Small intestine (tissue), 7 donors: ENCODE results near the gene DPM1. TPM values are rescaled to one million over a fixed set of nuclear protein-coding genes. Genes with fewer than 3 reads are reported as not detected.
A peak's percentile ranks its signal among the peaks of the same experiment; 100 is the strongest.

ENCODE experiments used
- DNase-seq, 2 donors: peaks; one replicate each; pipeline versions ENCODE4 v3.0.0 to v3.0.0-alpha.2; 2013
- FAIRE-seq: peaks from 2 replicates; lab custom pipeline; 2012; peaks lifted over from hg19 to GRCh38; lab: Jason Lieb, UNC
- H3K27ac ChIP-seq, 3 donors: one replicate each; pipeline ENCODE4 v1.5.1; 2013; ENCODE audit warnings: low read length in 2 of 3, mild to moderate bottlenecking in 2 of 3, control low read depth in 1 of 3, inconsistent platforms in 1 of 3, low read depth in 1 of 3, moderate library complexity in 1 of 3
- H3K27me3 ChIP-seq, 3 donors: one replicate each; pipeline ENCODE4 v1.6.1; 2013; ENCODE audit warnings: low read length in 3 of 3, inconsistent platforms in 1 of 3; ENCODE audit not compliant: control insufficient read depth in 3 of 3, insufficient read depth in 3 of 3
- H3K36me3 ChIP-seq, 3 donors: one replicate each; pipeline ENCODE4 v1.6.1; 2013; ENCODE audit warnings: low read length in 3 of 3, inconsistent platforms in 1 of 3, low read depth in 1 of 3, mild to moderate bottlenecking in 1 of 3, moderate library complexity in 1 of 3; ENCODE audit not compliant: control insufficient read depth in 3 of 3, insufficient read depth in 2 of 3
- H3K4me1 ChIP-seq, 3 donors: one replicate each; pipeline ENCODE4 v1.6.1; 2013; ENCODE audit warnings: low read length in 2 of 3, inconsistent platforms in 1 of 3, low read depth in 1 of 3, mild to moderate bottlenecking in 1 of 3, moderate library complexity in 1 of 3; ENCODE audit not compliant: control insufficient read depth in 3 of 3, insufficient read depth in 2 of 3
- H3K4me3 ChIP-seq, 3 donors: one replicate each; pipeline ENCODE4 v1.5.1; 2013; ENCODE audit warnings: low read length in 3 of 3, control low read depth in 1 of 3, inconsistent platforms in 1 of 3, low read depth in 1 of 3, mild to moderate bottlenecking in 1 of 3, moderate library complexity in 1 of 3
- H3K9me3 ChIP-seq, 2 donors: one replicate each; pipeline ENCODE4 v1.6.1; 2013; ENCODE audit warnings: low read depth in 1 of 2, low read length in 1 of 2; ENCODE audit not compliant: control insufficient read depth in 2 of 2, insufficient read depth in 1 of 2
- WGBS, 3 donors: extraction: QIAGEN DNeasy Blood & Tissue Kit; methylation state at CpG; one replicate each; pipeline ENCODE4 v1.1.7; 2013; 5-methylcytosine and 5-hydroxymethylcytosine counted together
- polyA plus RNA-seq, 4 donors: library from polyadenylated mRNA; stranded (reverse) in 3 of 4; unstranded in 1 of 4; fragments of 200-250 nt in 3 of 4; fragments of 120-200 nt in 1 of 4; gene quantifications; one replicate each; pipeline versions ENCODE4 v1.2.1 to v1.2.3, GENCODE V29; 2013
- donor health status: healthy with polysubstance abuse.
- donor health status: control.
- donor health status: control.
- donor health status: Bipolar disorder and iron deficiency.
- donor health status: healthy.

Gene DPM1
- polyA plus RNA-seq, 4 donors: 43.6 to 66.2 (median 51.0) TPM

DNA sequence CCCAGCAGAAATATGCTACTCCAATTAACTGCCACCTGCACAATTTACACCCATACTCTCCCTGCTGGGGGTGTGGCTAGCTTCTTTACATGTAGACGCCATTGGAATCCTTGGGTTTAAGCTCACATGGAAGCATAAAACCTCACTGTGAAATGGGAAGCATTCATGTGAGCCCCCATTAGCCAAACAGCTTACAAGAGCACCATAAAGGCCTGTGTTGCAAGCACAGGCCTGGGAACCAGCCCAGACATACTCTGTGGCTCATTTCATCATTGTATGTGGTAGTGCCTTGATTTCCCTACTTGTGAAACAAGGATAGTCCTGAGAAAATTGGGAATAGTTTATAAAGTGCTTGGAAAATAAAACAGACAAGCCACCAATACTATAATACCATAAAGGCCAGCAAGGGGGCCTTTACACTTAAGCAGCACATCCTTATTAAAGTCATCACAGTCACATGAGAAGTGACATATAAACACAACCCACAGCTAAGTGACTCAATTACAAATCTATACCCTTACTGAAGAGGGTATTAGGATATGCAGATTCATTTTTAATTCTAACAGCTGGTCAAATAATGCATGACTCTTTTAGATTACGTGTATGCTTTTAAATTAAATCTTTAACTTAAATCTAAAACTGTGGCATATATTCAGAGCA lies 33.9 kb downstream of the DPM1 start:
- DNase-seq (no peak), FAIRE-seq (no peak)
- H3K9me3 ChIP-seq: no peaks in the 10 kb centered on the region
- H3K4me1 ChIP-seq: peaks cover 7 to 19% (median 9%) of the 10 kb centered on the region in 3 donors
- 42 to 53% (median 44%) methylated on average over 2 of the region's 2 CpGs for WGBS, 3 donors
- H3K36me3 ChIP-seq: peaks cover 3 to 26% (median 7%) of the 10 kb centered on the region in 3 donors
- H3K27ac ChIP-seq: no peak overlapping the region
- no peak overlapping the region for H3K4me3 ChIP-seq
- no peaks in the 10 kb centered on the region for H3K27me3 ChIP-seq

DNA sequence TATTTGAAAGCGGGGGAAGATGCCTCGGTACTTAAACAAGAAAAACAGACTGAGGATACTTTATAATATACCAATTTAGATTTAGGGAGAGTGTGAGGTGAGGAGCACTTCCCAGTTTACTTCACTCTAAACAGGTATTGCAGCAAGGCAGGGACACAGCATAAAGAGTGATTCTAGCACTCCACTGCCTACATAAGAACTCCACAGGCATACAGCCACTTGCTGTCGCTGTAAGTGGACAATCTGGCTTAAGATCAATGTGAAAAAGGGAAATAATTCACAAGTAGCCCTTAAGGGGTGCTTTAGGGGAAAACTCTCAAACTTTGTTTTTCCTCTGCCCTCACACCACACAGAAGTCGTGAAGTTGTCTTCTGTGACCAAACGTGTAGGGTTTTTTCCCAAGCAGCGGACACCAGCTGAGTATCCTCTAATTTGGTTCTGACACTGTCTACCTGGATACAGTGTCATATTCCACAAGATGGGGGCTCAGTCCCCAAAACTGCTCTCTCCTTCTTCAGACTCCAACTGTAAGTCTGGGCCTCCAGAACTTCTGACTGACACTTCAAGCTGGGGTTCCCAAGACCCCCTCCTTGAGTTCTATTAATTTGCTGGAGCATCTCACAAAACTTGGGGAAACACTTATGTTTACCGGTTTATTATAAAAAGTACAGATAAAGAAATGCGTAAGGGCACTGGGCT lies 36.4 kb downstream of the DPM1 start:
- H3K9me3 ChIP-seq: no peaks in the 10 kb centered on the region
- DNase-seq (no peak), FAIRE-seq (no peak)
- no peak overlapping the region for H3K27ac ChIP-seq
- no peaks in the 10 kb centered on the region for H3K27me3 ChIP-seq
- H3K4me1 ChIP-seq: peaks cover 3 to 9% (median 5%) of the 10 kb centered on the region in 3 donors
- 67 to 77% (median 69%) methylated on average over 8 of the region's 8 CpGs for WGBS, 3 donors
- no peak overlapping the region for H3K4me3 ChIP-seq
- H3K36me3 ChIP-seq: peaks cover 0 to 26% (median 2%) of the 10 kb centered on the region in 3 donors

DNA sequence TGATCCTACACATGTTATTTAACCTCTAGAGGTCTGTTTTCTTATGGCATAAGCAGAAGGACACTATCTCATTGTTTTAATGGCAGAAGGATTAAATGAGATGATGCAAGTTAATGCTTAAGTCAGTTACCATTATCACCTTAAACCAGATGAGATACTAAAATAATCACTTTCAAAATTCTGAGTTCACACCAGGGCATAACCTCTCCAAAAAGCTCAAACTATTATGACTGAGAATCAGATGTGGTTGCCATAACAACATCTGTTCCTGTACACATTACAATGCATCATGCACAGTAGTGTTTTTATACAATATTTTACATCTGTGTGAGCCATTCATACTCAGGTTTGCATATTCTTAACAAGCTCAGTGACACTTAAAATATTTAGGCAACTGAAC lies 37.3 kb downstream of the DPM1 start:
- no peak for DNase-seq
- Histone ChIP-seq H3K4me1 (peaks cover 3 to 15% (median 11%) of the 10 kb centered on the region in 3 donors), H3K27me3 (no peaks in the 10 kb centered on the region), H3K36me3 (peaks cover 0 to 26% (median 2%) of the 10 kb centered on the region in 3 donors), H3K4me3 (no peak overlapping the region), H3K27ac (no peak overlapping the region), H3K9me3 (no peaks in the 10 kb centered on the region)
- no peak for FAIRE-seq

DNA sequence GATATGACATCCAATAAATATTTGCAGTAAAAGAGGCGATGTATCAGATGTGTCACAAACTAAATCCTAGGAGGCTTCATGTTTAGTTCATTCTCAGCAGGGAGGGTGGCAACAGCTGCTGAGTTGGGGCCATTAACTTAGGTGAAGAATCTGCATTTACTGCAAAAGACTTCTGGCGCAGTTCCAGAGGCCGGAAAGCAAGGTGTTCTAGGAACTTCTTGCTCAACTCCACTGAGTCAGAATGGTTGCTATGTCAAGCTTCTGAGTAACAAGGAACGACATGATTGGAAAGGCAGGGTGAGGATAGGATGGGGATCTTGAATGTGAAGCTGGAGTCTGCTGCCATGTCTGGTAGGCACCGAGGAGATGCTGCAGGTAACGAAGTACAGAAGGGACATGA lies 38.8 kb downstream of the DPM1 start:
- Histone ChIP-seq H3K27ac (no peak overlapping the region), H3K36me3 (peaks cover 0 to 23% (median 3%) of the 10 kb centered on the region in 3 donors), H3K9me3 (no peaks in the 10 kb centered on the region), H3K4me1 (peaks cover 3 to 16% (median 15%) of the 10 kb centered on the region in 3 donors), H3K27me3 (no peaks in the 10 kb centered on the region), H3K4me3 (no peak overlapping the region)
- WGBS, 3 donors: 60 to 70% (median 68%) methylated on average over 6 of the region's 6 CpGs
- DNase-seq: peak; percentile 29 to 80
- FAIRE-seq: no peak

DNA sequence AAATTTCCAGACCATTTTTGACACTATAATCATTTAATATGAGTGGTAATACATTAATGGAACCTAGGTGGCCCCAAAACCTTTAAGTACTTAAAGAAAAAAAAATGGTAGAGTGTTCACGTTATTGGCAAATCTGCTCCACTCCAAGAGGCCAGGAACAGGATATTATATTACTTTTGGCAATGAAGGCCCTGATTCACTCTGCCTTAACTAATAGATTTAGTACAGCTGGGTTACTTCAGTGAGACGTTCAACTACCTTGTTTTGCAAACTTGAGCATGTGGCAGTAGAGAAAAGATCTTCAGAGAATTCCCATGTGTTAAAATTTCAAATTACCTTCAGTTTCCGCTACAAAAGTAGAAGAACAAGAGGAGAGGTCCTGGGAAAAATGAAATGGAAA lies 39.9 kb downstream of the DPM1 start:
- DNase-seq (no peak), FAIRE-seq (no peak)
- Histone ChIP-seq H3K9me3 (no peaks in the 10 kb centered on the region), H3K4me1 (peaks cover 0 to 23% (median 20%) of the 10 kb centered on the region in 3 donors), H3K27me3 (no peaks in the 10 kb centered on the region), H3K4me3 (no peak overlapping the region), H3K27ac (no peak overlapping the region), H3K36me3 (peaks cover 0 to 20% (median 2%) of the 10 kb centered on the region in 3 donors)
- 51 to 55% (median 54%) methylated on average over 3 of the region's 3 CpGs for whole genome bisulfite sequencing, 3 donors

DNA sequence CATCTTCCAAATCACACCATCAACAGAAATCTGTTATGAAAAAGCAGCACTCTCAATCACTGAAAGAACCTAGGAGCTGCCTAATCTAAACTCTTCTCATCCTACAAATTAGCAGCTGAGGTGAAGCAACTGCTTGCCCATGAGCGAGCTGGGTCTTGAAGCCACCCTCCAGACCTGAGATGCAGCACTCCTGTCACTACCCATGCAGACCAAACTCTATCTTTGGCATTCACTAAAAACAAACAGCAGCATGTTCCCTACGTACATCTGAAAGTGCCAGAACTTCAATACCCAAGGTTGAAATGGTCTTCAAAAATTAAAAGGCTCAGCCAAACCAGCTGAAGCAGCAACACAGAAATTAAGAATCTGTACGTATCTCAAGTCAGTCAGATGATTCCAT lies 41.4 kb downstream of the DPM1 start:
- FAIRE-seq (no peak), DNase-seq (no peak)
- Histone ChIP-seq H3K4me1 (peaks cover 0 to 23% (median 18%) of the 10 kb centered on the region in 3 donors), H3K36me3 (peaks cover 0 to 18% (median 2%) of the 10 kb centered on the region in 3 donors), H3K27me3 (no peaks in the 10 kb centered on the region), H3K9me3 (no peaks in the 10 kb centered on the region), H3K4me3 (no peak overlapping the region), H3K27ac (peak overlapping the region in 1 of 3 donors; percentile 14)
- WGBS, 3 donors: 76 to 81% (median 80%) methylated on average over 3 of the region's 3 CpGs

DNA sequence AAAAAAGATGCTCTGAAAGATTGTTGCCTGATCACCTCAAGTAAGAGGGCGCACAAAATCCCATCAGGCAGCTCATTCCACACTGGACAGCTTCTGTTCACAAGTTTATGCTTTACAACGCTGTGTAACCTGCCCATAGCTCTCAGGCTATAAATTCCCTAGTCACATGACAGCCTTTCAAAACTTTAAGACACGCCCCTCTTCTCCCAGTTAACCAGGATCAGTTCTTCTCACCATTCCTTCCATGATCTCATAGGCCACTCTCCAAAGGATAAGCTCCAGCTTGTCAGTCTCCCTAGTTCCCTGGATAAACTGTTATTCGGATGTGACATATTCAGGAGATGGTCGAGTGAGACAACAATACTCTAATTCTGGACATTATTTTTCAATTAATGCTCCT lies 42.1 kb downstream of the DPM1 start:
- H3K4me1 ChIP-seq: peaks cover 0 to 23% (median 17%) of the 10 kb centered on the region in 3 donors

DNA sequence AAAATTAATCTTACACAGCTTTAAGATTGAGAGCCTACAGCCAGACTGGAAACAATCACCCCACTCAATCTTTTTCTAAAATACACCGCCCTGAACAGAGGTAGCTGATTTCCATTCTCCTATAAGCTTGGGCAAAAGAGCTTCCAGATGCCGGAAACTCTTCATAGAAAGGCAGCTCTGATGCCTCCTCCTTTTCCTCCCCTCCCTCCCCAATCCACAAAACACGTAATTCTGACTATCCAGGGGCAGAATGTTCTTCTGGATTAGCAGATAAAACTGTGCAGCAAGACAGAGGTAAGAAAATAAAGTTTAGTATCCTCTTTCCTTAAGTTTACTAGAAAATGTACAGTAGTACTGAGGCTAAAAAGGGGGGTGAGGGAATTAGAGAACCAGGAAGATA lies 42.9 kb downstream of the DPM1 start:
- 39 to 60% (median 47%) methylated on average over 3 of the region's 3 CpGs for WGBS, 3 donors
- Histone ChIP-seq H3K36me3 (peaks cover 0 to 20% (median 2%) of the 10 kb centered on the region in 3 donors), H3K4me1 (peaks cover 0 to 29% (median 22%) of the 10 kb centered on the region in 3 donors), H3K27ac (peak overlapping the region in 2 of 3 donors; percentile 26 to 46), H3K9me3 (no peaks in the 10 kb centered on the region), H3K27me3 (no peaks in the 10 kb centered on the region), H3K4me3 (no peak overlapping the region)
- FAIRE-seq: no peak
- no peak for DNase-seq

More for the DNA sequence above, 42.1 kb downstream of the DPM1 start:
- H3K27ac ChIP-seq: peak overlapping the region in 2 of 3 donors; percentile 19 to 51
- peaks cover 0 to 16% (median 2%) of the 10 kb centered on the region in 3 donors for H3K36me3 ChIP-seq
- WGBS, 3 donors: 26 to 46% (median 44%) methylated on average over 5 of the region's 5 CpGs
- DNase-seq (peak; percentile 73 to 88), FAIRE-seq (no peak)
- H3K9me3 ChIP-seq: no peaks in the 10 kb centered on the region
- no peaks in the 10 kb centered on the region for H3K27me3 ChIP-seq
- no peak overlapping the region for H3K4me3 ChIP-seq
